Neural cell (in vitro differentiated cells): ENCODE measurements around the gene TTLL12. TPM values are rescaled to one million over a fixed set of nuclear protein-coding genes. Genes with fewer than 3 reads are reported as not detected.

Experiments used
- H2AFZ ChIP-seq: fragments of 200-600, 300-800 bp; sonication (generic), shearing (Covaris generic); 2 replicates; pipeline ENCODE4 v1.6.0; 2014; ENCODE audit warnings: low read depth, mild to moderate bottlenecking, antibody characterized with exemption, low read length, moderate library complexity
- H3F3A ChIP-seq: fragments of 200-600 bp; shearing (Covaris generic); 2 replicates; pipeline ENCODE4 v1.6.1; 2016; ENCODE audit warnings: mild to moderate bottlenecking, moderate library complexity, mixed read lengths, antibody characterized with exemption, low read length; ENCODE audit not compliant: insufficient read depth, poor library complexity, severe bottlenecking
- H3K27ac ChIP-seq: fragments of 200-600, 300-800 bp; sonication (generic), shearing (Covaris generic); 2 replicates; pipeline ENCODE4 v1.5.1; 2014; ENCODE audit warnings: mild to moderate bottlenecking, low read length, moderate library complexity
- H3K27me3 ChIP-seq: fragments of 300-800, 200-600 bp; sonication (generic), shearing (Covaris generic); 2 replicates; pipeline ENCODE4 v1.6.0; 2014; ENCODE audit warnings: mild to moderate bottlenecking, low read depth, low read length, moderate library complexity; ENCODE audit not compliant: insufficient read depth
- H3K36me3 ChIP-seq: fragments of 300-800, 200-600 bp; sonication (generic), shearing (Covaris generic); 2 replicates; pipeline ENCODE4 v1.5.1; 2014; ENCODE audit warnings: mild to moderate bottlenecking, antibody characterized with exemption, low read length, moderate library complexity; ENCODE audit not compliant: insufficient read depth
- H3K4me2 ChIP-seq: fragments of 300-800, 200-600 bp; sonication (generic), shearing (Covaris generic); 2 replicates; pipeline ENCODE4 v1.6.0; 2014; ENCODE audit warnings: mild to moderate bottlenecking, low read length
- H3K4me3 ChIP-seq: fragments of 300-800, 200-600 bp; sonication (generic), shearing (Covaris generic); 2 replicates; pipeline ENCODE4 v1.5.1; 2014; ENCODE audit warnings: mild to moderate bottlenecking, low read length, moderate library complexity
- H3K79me2 ChIP-seq: fragments of 200-600 bp; shearing (Covaris generic); replicated peaks from 2 replicates; pipeline ENCODE4 v1.6.0; 2014; ENCODE audit warnings: mild to moderate bottlenecking, low read length, moderate library complexity; ENCODE audit not compliant: insufficient read depth
- H3K9ac ChIP-seq: fragments of 300-800, 200-600 bp; sonication (generic), shearing (Covaris generic); 2 replicates; pipeline ENCODE4 v1.6.1; 2016; ENCODE audit warnings: mild to moderate bottlenecking, low read length, mixed read lengths
- H3K9me2 ChIP-seq: fragments of 200-600 bp; shearing (Covaris generic); 2 replicates; pipeline ENCODE4 v1.6.1; 2016; ENCODE audit warnings: mild to moderate bottlenecking, low read length, mixed read lengths; ENCODE audit not compliant: insufficient read depth
- H3K9me3 ChIP-seq: fragments of 200-600, 300-800 bp; sonication (generic), shearing (Covaris generic); 2 replicates; pipeline ENCODE4 v1.6.1; 2016; ENCODE audit warnings: mild to moderate bottlenecking, mixed run types, low read length, moderate library complexity, mixed read lengths
- H4K20me1 ChIP-seq: fragments of 200-600 bp; shearing (Covaris generic); 2 replicates; pipeline ENCODE4 v1.6.1; 2016; ENCODE audit warnings: mild to moderate bottlenecking, mixed run types; ENCODE audit not compliant: insufficient read depth
- CTCF ChIP-seq: fragments of 450-650 bp; IDR thresholded peaks from 2 replicates; pipeline ENCODE4 v1.5.1; 2014; ENCODE audit warnings: antibody characterized with exemption, mild to moderate bottlenecking, moderate library complexity; ENCODE audit not compliant: poor library complexity, severe bottlenecking
- EP300 ChIP-seq: fragments of 450-650 bp; conservative IDR thresholded peaks from 2 replicates; pipeline ENCODE4 v1.6.1; 2014; ENCODE audit warnings: antibody characterized with exemption, mild to moderate bottlenecking, moderate library complexity; ENCODE audit not compliant: poor library complexity, severe bottlenecking
- EZH2 ChIP-seq: fragments of 200-600, 300-800 bp; shearing (Covaris generic), sonication (generic); IDR thresholded peaks from 2 replicates; pipeline ENCODE4 v1.6.1; 2014; ENCODE audit warnings: antibody characterized with exemption, low read length, borderline replicate concordance, mild to moderate bottlenecking; ENCODE audit not compliant: insufficient read depth, poor library complexity, severe bottlenecking
- MXI1 ChIP-seq: fragments of 450-650 bp; conservative IDR thresholded peaks from 2 replicates; pipeline ENCODE4 v1.6.1; 2014; ENCODE audit warnings: antibody characterized with exemption, mild to moderate bottlenecking; ENCODE audit not compliant: poor library complexity, severe bottlenecking
- POLR2AphosphoS5 ChIP-seq: IDR thresholded peaks from 2 replicates; pipeline ENCODE4 v1.6.1; 2012
- RAD21 ChIP-seq: fragments of 450-650 bp; conservative IDR thresholded peaks from 2 replicates; pipeline ENCODE4 v1.6.1; 2014; ENCODE audit warnings: antibody characterized with exemption, mild to moderate bottlenecking, moderate library complexity
- REST ChIP-seq: IDR thresholded peaks from 2 replicates; pipeline ENCODE4 v1.6.1; 2012; ENCODE audit warnings: borderline replicate concordance
- SMC3 ChIP-seq: fragments of 450-650 bp; conservative IDR thresholded peaks from 2 replicates; pipeline ENCODE4 v1.6.1; 2014; ENCODE audit warnings: antibody characterized with exemption, mild to moderate bottlenecking, moderate library complexity; ENCODE audit not compliant: poor library complexity
- TAF1 ChIP-seq: IDR thresholded peaks from 2 replicates; pipeline ENCODE4 v1.6.1; 2012; ENCODE audit warnings: low read depth
- polyA plus RNA-seq: library from polyadenylated mRNA; depleted of rRNA; stranded (reverse); fragments of >200 nt; gene quantifications from 2 replicates; pipeline ENCODE4 v1.2.3, GENCODE V29; 2014

The TTLL12 gene
- polyA plus RNA-seq, 1 donor from 2014 or later, result 22.2 TPM

- H3K9me2 ChIP-seq, result no peaks in the 10 kb centered on the region
- no peak overlapping the region for H3K4me2 ChIP-seq
- no peaks in the 10 kb centered on the region for H3F3A ChIP-seq
- H3K27me3 ChIP-seq, result no peaks in the 10 kb centered on the region
- H3K9me3 ChIP-seq, result no peaks in the 10 kb centered on the region
- H3K27ac ChIP-seq, result no peak overlapping the region
- H3K79me2 ChIP-seq, result no peaks in the 10 kb centered on the region
- TF ChIP-seq POLR2AphosphoS5, result no peak
- TF ChIP-seq REST, result no peak
- no peak for TF ChIP-seq EZH2
- no peak for TF ChIP-seq SMC3
- TF ChIP-seq EP300, result no peak
- no peak for TF ChIP-seq TAF1
- no peak for TF ChIP-seq MXI1
- no peak for TF ChIP-seq CTCF
- no peak for TF ChIP-seq RAD21
- H3K4me3 ChIP-seq, result no peak overlapping the region
- no peak overlapping the region for H2AFZ ChIP-seq
- no peaks in the 10 kb centered on the region for H3K36me3 ChIP-seq
- H3K9ac ChIP-seq, result no peak overlapping the region
- no peaks in the 10 kb centered on the region for H4K20me1 ChIP-seq
Measured at GRCh38 chr22:43157874-43158546, 28.9 kb downstream of the TTLL12 start.

GRCh38 chr22:43156413-43156812 is 30.5 kb downstream of the TTLL12 start:
- Histone ChIP-seq H3K4me2 (no peak overlapping the region), H3K9ac (no peak overlapping the region), H3K9me2 (no peaks in the 10 kb centered on the region), H3K79me2 (no peaks in the 10 kb centered on the region), H3K4me3 (no peak overlapping the region), H2AFZ (no peak overlapping the region), H3K27ac (no peak overlapping the region), H3K9me3 (no peaks in the 10 kb centered on the region), H4K20me1 (no peaks in the 10 kb centered on the region), H3K27me3 (peaks cover 11% of the 10 kb centered on the region), H3F3A (no peaks in the 10 kb centered on the region), H3K36me3 (no peaks in the 10 kb centered on the region)
- TF ChIP-seq EP300, result no peak
- TF ChIP-seq SMC3, result no peak
- TF ChIP-seq RAD21, result no peak
- no peak for TF ChIP-seq EZH2
